GM12892 (cell line): ENCODE results near the gene MRPL38.

ENCODE experiments used
- POLR2A ChIP-seq: IDR thresholded peaks from 2 replicates; pipeline ENCODE4 v1.6.1; 2011; ENCODE audit warnings: low read depth, low read length, control low read depth
- POLR2AphosphoS5 ChIP-seq: IDR thresholded peaks from 2 replicates; pipeline ENCODE4 v1.6.1; 2011; ENCODE audit warnings: low read depth, low read length, control low read depth

DNA sequence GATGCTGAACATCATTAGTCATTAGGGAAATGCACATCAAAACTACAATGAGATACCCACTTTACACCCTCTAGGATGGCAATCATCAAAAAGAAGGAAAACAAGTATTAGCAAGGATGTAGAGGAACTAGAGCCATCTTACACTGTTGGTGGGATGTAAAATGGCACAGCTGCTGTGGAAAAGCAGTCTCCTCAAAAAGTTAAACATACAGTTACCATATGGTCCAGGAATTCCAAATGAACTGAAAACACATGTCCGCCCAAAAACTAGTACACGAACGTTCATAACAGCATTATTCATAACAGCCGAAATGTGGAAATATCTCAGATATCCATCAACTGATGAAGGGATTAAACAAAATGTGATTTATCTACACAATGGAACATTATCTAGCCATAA, 29.1 kb upstream of the MRPL38 start:
- TF ChIP-seq POLR2AphosphoS5: no peak
- no peak for TF ChIP-seq POLR2A
